Epithelial cell of proximal tubule (primary cell): ENCODE data around the gene SIGLEC15. TPM values are rescaled to one million over a fixed set of nuclear protein-coding genes. Genes with fewer than 3 reads are reported as not detected.

Source experiments
- DNase-seq: peaks from one replicate; pipeline ENCODE4 v3.0.0-alpha.2; 2011; ENCODE audit warnings: low read depth
- H3K4me3 ChIP-seq: 2 replicates; pipeline ENCODE4 v1.5.1; 2011; ENCODE audit warnings: low read depth, mild to moderate bottlenecking, low read length
- total RNA-seq: library from RNA; depleted of rRNA; stranded (reverse); fragments of >200 nt; gene quantifications from 2 replicates; pipeline ENCODE4 v1.2.3, GENCODE V29; 2015
- TF ChIP-seq, protein P1 (sequence below): conservative IDR thresholded peaks from 2 replicates; pipeline ENCODE4 v1.5.1; 2012; ENCODE audit warnings: low read depth, mild to moderate bottlenecking, low read length

The SIGLEC15 gene
- total RNA-seq, 1 donor from 2014 or later, result 9.4 TPM

- DNase-seq, result no peak
- no peak overlapping the region for H3K4me3 ChIP-seq
- TF ChIP-seq, protein P1, sequence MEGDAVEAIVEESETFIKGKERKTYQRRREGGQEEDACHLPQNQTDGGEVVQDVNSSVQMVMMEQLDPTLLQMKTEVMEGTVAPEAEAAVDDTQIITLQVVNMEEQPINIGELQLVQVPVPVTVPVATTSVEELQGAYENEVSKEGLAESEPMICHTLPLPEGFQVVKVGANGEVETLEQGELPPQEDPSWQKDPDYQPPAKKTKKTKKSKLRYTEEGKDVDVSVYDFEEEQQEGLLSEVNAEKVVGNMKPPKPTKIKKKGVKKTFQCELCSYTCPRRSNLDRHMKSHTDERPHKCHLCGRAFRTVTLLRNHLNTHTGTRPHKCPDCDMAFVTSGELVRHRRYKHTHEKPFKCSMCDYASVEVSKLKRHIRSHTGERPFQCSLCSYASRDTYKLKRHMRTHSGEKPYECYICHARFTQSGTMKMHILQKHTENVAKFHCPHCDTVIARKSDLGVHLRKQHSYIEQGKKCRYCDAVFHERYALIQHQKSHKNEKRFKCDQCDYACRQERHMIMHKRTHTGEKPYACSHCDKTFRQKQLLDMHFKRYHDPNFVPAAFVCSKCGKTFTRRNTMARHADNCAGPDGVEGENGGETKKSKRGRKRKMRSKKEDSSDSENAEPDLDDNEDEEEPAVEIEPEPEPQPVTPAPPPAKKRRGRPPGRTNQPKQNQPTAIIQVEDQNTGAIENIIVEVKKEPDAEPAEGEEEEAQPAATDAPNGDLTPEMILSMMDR, result no peak
These were observed 38.6 kb downstream of the SIGLEC15 start for GRCh38 chr18:45864081-45864480.

DNA sequence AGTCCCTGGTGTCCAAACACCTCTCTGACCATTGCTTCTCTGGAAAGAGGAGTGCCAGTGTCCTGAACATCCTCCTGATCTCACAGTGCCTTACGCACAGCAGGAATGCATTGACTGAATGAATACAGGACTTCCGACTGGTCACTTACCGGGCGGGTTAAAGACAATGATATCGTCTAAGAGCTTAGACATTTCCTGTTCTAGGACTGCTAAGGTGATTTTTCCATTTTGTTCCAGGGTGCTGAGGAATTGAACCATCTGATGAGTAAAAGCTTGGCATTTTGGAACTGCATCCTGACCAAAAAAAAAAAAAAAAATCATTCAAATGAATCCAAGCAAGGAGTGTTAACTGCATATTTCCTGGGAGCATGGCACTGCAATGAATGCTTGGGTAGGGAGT, 40.0 kb downstream of the SIGLEC15 start:
- TF ChIP-seq, protein P1, result no peak
- H3K4me3 ChIP-seq, result no peak overlapping the region
- DNase-seq, result no peak

DNA sequence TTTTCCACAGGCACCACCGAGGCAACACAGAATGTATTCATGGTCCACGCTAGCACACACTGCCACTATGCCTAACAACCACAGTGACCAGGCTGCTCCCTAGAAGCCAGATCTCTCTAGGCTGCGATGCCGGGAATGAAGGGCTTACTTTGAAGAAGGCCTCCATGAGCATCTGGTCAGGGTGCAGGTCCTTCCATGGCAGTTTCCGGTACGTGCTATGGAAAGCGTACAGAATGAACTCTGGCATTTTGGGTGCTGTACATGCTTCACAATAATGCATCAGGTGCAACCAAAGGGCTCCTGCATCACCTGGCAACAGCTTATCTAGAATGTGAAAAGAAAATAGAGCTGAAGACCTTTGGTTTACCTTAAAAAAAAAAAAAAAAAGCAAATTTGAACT, 44.9 kb downstream of the SIGLEC15 start:
- TF ChIP-seq, protein P1, result no peak
- no peak overlapping the region for H3K4me3 ChIP-seq
- no peak for DNase-seq

DNA sequence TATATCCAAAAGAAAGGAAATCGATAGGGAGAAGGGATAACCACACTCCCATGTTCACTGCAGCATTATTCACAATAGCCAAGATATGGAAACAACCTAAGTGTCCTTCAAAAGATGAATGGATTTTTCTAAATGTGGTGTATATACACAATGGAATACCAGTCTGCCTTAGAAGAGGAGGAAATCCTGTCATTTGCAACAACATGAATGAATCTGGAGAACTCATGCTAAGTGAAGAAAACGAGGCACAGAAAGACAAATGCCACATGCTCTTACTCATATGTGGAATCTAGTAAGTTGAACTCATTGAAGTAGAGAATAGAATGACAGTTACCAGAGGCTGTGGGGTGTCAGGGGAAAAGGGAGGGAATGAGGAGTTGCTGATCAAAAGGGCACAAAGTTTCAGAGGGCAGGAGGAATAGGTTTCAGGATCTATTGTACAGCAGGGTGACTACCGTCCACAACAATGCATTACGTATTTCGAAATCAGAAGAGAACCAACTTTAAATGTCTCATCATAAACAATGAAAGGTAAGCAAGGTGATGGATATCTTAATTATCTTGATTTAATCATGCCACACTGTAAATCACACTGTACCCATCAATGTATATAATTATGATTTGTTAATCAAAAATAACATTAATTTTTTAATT, 46.1 kb downstream of the SIGLEC15 start:
- no peak for DNase-seq
- no peak overlapping the region for H3K4me3 ChIP-seq
- TF ChIP-seq, protein P1, result no peak

- no peak for DNase-seq
- TF ChIP-seq, protein P1, result no peak
- H3K4me3 ChIP-seq, result no peak overlapping the region
These were observed 49.2 kb downstream of the SIGLEC15 start for GRCh38 chr18:45874491-45875184.

DNA sequence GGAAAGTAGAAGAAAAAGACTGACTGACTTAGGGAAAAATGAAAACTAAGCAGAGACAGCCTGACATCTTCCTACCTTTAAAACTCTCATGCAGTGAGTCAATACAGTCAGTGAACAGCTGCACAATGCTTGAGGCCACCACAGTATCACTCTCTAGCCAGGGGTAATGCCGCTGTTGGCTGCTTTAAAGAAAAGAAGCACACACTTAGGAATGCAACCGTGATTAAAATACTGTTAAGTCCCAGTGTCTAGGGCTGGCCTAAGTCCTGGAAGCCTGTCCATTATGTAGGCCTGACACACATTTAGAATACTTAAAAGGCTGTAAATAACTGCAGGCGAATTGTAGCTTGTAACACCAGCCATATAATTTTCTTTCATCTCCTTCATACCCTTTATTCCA, 50.7 kb downstream of the SIGLEC15 start:
- no peak overlapping the region for H3K4me3 ChIP-seq
- no peak for DNase-seq
- TF ChIP-seq, protein P1, result no peak

DNA sequence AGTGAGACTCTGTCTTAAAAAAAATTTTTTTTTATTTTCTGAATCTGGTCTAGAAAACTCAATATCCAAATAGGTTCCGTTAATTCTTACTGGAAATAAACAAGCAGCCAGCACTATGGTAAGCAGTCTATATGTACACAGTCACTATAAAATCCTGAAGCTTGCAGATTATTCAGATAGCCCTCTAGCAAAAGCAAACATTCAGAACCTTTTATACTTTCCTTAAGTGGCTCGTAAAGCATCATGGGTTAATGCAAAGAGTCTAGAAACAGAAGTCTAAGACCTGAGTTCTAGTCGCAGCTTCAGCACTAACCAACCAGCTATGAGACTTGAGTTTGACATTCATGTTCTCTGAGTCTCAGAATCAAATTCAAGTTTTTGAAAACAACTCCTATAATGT, 51.9 kb downstream of the SIGLEC15 start:
- DNase-seq, result no peak
- H3K4me3 ChIP-seq, result no peak overlapping the region
- TF ChIP-seq, protein P1, result no peak
